ENCODE data around the gene DUSP12. TPM values are rescaled to one million over a fixed set of nuclear protein-coding genes. Genes with fewer than 3 reads are reported as not detected.
A peak's percentile ranks its signal among the peaks of the same experiment; 100 is the strongest.

Gene DUSP12
- total and polyA plus RNA-seq, 2 donors (not counting 1 experiment from before 2014, with no cell fraction given) = 35.6 to 35.8 TPM

- H3K27ac ChIP-seq (ENCODE audit: insufficient read depth, low read length) = no peak overlapping the region
- no peak overlapping the region for H3K4me3 ChIP-seq (replicated peaks in 1 of 4; ENCODE audit: control extremely low read depth in 1 of 4, insufficient read depth in 1 of 4, low read depth in 3 of 4, low read length in 4 of 4)
- no peak for DNase-seq (ENCODE audit: low read depth in 2 of 2)
- no peaks in the 10 kb centered on the region for H3K79me2 ChIP-seq (ENCODE audit: control insufficient read depth, insufficient read depth, low read length)
- TF ChIP-seq CTCF (conservative IDR thresholded peaks at IDR 0.05 in 1 of 2, IDR thresholded peaks at IDR 0.05 in 1 of 2; ENCODE audit: low read depth in 1 of 2, low read length in 2 of 2) = no peak
- TF ChIP-seq EZH2 (IDR thresholded peaks at IDR 0.05; ENCODE audit: low read length, missing control alignments) = no peak
- H3K4me2 ChIP-seq (ENCODE audit: extremely low read depth, insufficient read depth, low read length) = no peak overlapping the region
- no peaks in the 10 kb centered on the region for H3K36me3 ChIP-seq (ENCODE audit: control insufficient read depth, insufficient read depth, low read length)
- H4K20me1 ChIP-seq (ENCODE audit: control insufficient read depth, extremely low read depth, insufficient read depth, low read length) = no peaks in the 10 kb centered on the region
- no peak overlapping the region for H3K9ac ChIP-seq (ENCODE audit: insufficient read depth, low read length)
- no peak overlapping the region for H2AFZ ChIP-seq (ENCODE audit: low read length)
- no peaks in the 10 kb centered on the region for H3K9me3 ChIP-seq (ENCODE audit: control insufficient read depth, insufficient read depth, low read depth, low read length)
- no peaks in the 10 kb centered on the region for H3K27me3 ChIP-seq (ENCODE audit: control insufficient read depth, insufficient read depth, low read length)
- H3K4me1 ChIP-seq (ENCODE audit: control insufficient read depth, extremely low read depth, insufficient read depth, low read length) = peaks cover 5% of the 10 kb centered on the region
Measured at GRCh38 chr1:161728376-161729226, 21.0 kb upstream of the DUSP12 start.

- H3K4me1 ChIP-seq (ENCODE audit: control insufficient read depth, extremely low read depth, insufficient read depth, low read length) = peaks cover 5% of the 10 kb centered on the region
- H3K9me3 ChIP-seq (ENCODE audit: control insufficient read depth, insufficient read depth, low read depth, low read length) = no peaks in the 10 kb centered on the region
- TF ChIP-seq EZH2 (IDR thresholded peaks at IDR 0.05; ENCODE audit: low read length, missing control alignments) (no peak), CTCF (conservative IDR thresholded peaks at IDR 0.05 in 1 of 2, IDR thresholded peaks at IDR 0.05 in 1 of 2; ENCODE audit: low read depth in 1 of 2, low read length in 2 of 2) (no peak)
- no peaks in the 10 kb centered on the region for H3K36me3 ChIP-seq (ENCODE audit: control insufficient read depth, insufficient read depth, low read length)
- peak in 1 of 2 donors; percentile 72 for DNase-seq (ENCODE audit: low read depth in 2 of 2)
- H3K79me2 ChIP-seq (ENCODE audit: control insufficient read depth, insufficient read depth, low read length) = no peaks in the 10 kb centered on the region
- H2AFZ ChIP-seq (ENCODE audit: low read length) = no peak overlapping the region
- no peaks in the 10 kb centered on the region for H4K20me1 ChIP-seq (ENCODE audit: control insufficient read depth, extremely low read depth, insufficient read depth, low read length)
- H3K9ac ChIP-seq (ENCODE audit: insufficient read depth, low read length) = no peak overlapping the region
- H3K27ac ChIP-seq (ENCODE audit: insufficient read depth, low read length) = no peak overlapping the region
- H3K4me2 ChIP-seq (ENCODE audit: extremely low read depth, insufficient read depth, low read length) = no peak overlapping the region
- no peak overlapping the region for H3K4me3 ChIP-seq (replicated peaks in 1 of 4; ENCODE audit: control extremely low read depth in 1 of 4, insufficient read depth in 1 of 4, low read depth in 3 of 4, low read length in 4 of 4)
- no peaks in the 10 kb centered on the region for H3K27me3 ChIP-seq (ENCODE audit: control insufficient read depth, insufficient read depth, low read length)
Measured at GRCh38 chr1:161730050-161730564, 19.5 kb upstream of the DUSP12 start.

GRCh38 chr1:161731241-161731640 lies 18.3 kb upstream of the DUSP12 start:
- Histone ChIP-seq H3K79me2 (ENCODE audit: control insufficient read depth, insufficient read depth, low read length) (no peaks in the 10 kb centered on the region), H4K20me1 (ENCODE audit: control insufficient read depth, extremely low read depth, insufficient read depth, low read length) (no peaks in the 10 kb centered on the region), H3K27me3 (ENCODE audit: control insufficient read depth, insufficient read depth, low read length) (no peaks in the 10 kb centered on the region), H3K4me1 (ENCODE audit: control insufficient read depth, extremely low read depth, insufficient read depth, low read length) (peaks cover 2% of the 10 kb centered on the region), H3K4me3 (replicated peaks in 1 of 4; ENCODE audit: control extremely low read depth in 1 of 4, insufficient read depth in 1 of 4, low read depth in 3 of 4, low read length in 4 of 4) (no peak overlapping the region), H3K36me3 (ENCODE audit: control insufficient read depth, insufficient read depth, low read length) (no peaks in the 10 kb centered on the region), H3K9ac (ENCODE audit: insufficient read depth, low read length) (no peak overlapping the region), H2AFZ (ENCODE audit: low read length) (no peak overlapping the region), H3K9me3 (ENCODE audit: control insufficient read depth, insufficient read depth, low read depth, low read length) (no peaks in the 10 kb centered on the region), H3K4me2 (ENCODE audit: extremely low read depth, insufficient read depth, low read length) (no peak overlapping the region), H3K27ac (ENCODE audit: insufficient read depth, low read length) (no peak overlapping the region)
- no peak for DNase-seq (ENCODE audit: low read depth in 2 of 2)
- TF ChIP-seq EZH2 (IDR thresholded peaks at IDR 0.05; ENCODE audit: low read length, missing control alignments) = no peak
- no peak for TF ChIP-seq CTCF (conservative IDR thresholded peaks at IDR 0.05 in 1 of 2, IDR thresholded peaks at IDR 0.05 in 1 of 2; ENCODE audit: low read depth in 1 of 2, low read length in 2 of 2)
